ES-I3 (cell line): ENCODE data around the gene ESR2.

Experiments
- H3K36me3 ChIP-seq: 2 replicates; pipeline ENCODE4 v1.6.1; 2013; ENCODE audit warnings: mild to moderate bottlenecking, low read length, control low read depth, moderate library complexity; ENCODE audit not compliant: insufficient read depth
- H3K4me1 ChIP-seq: 2 replicates; pipeline ENCODE4 v1.6.1; 2013; ENCODE audit warnings: mild to moderate bottlenecking, control low read depth, low read length; ENCODE audit not compliant: insufficient read depth
- H3K9ac ChIP-seq: 2 replicates; pipeline ENCODE4 v1.6.1; 2013; ENCODE audit warnings: low read depth, mild to moderate bottlenecking, low read length, moderate library complexity
- H3K9me3 ChIP-seq: 2 replicates; pipeline ENCODE4 v1.6.1; 2013; ENCODE audit warnings: mild to moderate bottlenecking, low read length, moderate library complexity; ENCODE audit not compliant: control insufficient read depth, insufficient read depth

ESR2 gene

DNA sequence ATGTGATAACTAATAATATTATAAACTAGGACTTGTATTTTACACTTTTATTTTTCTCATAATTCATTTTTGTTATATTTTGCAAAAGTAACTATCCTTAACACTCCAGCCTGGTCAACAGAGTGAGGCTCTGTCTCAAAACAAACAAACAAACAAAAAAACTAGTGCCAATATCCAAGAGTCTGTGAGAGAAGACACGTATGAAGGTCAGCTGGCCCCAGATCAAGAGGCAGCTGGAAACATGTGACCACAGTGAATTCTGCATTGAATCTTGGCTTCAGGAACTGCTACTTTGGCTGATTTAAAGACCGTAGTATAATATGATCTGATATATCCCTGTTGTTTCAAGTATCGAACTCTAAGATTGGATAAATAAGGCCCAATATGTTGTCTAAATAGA, 47.0 kb downstream of the ESR2 start:
- no peaks in the 10 kb centered on the region for H3K4me1 ChIP-seq
- H3K9ac ChIP-seq = no peak overlapping the region
- no peaks in the 10 kb centered on the region for H3K9me3 ChIP-seq
- H3K36me3 ChIP-seq = no peaks in the 10 kb centered on the region

DNA sequence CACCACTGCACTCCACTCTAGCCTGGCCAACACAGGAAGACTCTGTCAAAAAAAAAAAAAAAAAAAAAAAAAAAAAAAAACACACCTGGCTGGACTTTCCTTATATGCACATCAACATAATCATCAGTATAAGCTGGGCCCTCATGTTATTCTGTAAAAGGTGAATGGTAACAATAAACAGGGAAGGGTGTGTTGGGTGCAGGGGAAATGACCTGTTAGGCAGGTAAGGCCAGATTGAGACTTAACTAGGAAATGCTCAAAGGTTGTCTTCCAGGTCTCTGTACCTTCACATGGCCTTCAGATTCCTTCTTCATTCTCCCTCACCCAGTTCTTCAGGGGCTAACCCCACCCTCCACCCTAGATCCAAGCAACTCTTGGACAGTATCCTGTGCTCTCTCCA, 47.5 kb downstream of the ESR2 start:
- Histone ChIP-seq H3K36me3 (no peaks in the 10 kb centered on the region), H3K9ac (no peak overlapping the region), H3K4me1 (no peaks in the 10 kb centered on the region), H3K9me3 (no peaks in the 10 kb centered on the region)

DNA sequence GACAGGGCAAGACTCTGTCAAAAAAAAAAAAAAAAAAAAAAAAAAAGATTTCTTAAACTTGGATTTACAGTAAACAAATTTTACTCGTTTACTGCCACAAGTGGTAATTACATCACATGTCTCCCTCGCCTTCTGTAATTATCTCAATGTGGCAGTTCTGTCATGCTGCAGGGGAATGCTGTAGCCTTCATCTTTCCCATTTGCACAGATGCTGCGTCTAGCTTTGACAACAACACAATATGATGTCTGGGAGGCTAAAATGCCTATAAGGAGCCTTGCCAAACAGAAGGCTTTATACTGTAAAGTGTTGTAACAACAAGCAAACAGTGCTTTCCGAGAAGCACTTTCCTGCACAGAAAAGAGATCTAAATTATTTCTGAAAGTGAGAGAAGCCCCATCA, 48.7 kb downstream of the ESR2 start:
- Histone ChIP-seq H3K4me1 (no peaks in the 10 kb centered on the region), H3K36me3 (no peaks in the 10 kb centered on the region), H3K9ac (no peak overlapping the region), H3K9me3 (no peaks in the 10 kb centered on the region)

DNA sequence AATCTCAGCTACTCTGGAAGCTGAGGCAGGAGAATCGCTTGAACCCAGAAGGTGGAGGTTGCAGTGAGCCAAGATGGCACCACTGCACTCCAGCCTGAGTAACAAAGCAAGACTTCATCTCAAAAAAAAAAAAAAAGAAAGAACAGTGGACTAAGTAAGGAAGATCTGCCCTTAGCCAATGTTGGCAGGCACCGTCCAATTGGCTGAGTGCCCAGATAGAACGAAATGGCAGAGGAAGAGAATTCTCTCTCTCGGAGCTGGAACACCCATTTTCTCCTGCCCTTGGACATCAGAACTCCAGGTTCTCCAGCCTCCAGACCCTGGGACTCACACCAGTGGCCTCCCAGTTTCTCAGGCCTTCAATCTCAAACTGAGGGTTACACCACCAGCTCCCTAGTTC, 49.9 kb downstream of the ESR2 start:
- Histone ChIP-seq H3K9me3 (no peaks in the 10 kb centered on the region), H3K4me1 (no peaks in the 10 kb centered on the region), H3K36me3 (no peaks in the 10 kb centered on the region), H3K9ac (no peak overlapping the region)

DNA sequence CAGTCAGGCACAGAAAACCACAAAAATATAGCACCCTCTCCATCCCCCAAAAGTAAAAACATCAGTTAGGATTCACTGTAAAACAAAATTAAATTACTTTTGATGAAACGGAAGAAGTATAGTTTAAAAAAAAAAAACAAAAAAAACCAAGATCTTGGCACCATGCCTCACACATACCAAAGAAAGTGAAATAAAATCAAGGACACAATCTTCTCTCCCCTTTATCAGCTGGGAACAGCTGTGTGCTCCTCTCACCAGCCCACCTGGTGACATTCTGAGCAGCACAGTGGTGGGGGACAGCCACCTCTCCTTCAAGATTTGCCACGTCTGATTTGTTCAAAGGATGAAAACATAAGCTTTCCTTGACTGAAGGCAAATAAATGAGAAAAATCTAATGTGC, 55.5 kb downstream of the ESR2 start:
- no peaks in the 10 kb centered on the region for H3K36me3 ChIP-seq
- H3K9ac ChIP-seq = no peak overlapping the region
- no peaks in the 10 kb centered on the region for H3K9me3 ChIP-seq
- no peaks in the 10 kb centered on the region for H3K4me1 ChIP-seq

DNA sequence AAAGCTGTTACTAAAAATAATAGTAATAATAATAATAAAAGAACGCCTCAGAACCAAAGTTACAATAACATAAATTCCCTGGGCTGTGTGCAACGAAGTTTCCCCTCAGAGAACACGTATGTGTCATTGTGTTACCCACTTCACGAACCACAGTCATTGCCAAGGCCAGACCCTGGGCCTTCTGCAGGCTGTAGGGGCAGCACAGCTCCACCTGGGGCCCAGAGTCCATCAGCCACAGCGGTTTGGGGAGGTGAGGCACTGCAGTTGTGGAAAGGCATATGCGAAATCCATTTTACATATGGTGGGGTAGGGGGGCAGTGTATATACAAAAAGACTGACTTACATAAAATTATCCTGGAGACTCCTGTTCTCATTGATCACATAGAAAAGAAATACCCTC, 56.1 kb downstream of the ESR2 start:
- no peaks in the 10 kb centered on the region for H3K4me1 ChIP-seq
- H3K36me3 ChIP-seq = no peaks in the 10 kb centered on the region
- H3K9ac ChIP-seq = no peak overlapping the region
- H3K9me3 ChIP-seq = no peaks in the 10 kb centered on the region

DNA sequence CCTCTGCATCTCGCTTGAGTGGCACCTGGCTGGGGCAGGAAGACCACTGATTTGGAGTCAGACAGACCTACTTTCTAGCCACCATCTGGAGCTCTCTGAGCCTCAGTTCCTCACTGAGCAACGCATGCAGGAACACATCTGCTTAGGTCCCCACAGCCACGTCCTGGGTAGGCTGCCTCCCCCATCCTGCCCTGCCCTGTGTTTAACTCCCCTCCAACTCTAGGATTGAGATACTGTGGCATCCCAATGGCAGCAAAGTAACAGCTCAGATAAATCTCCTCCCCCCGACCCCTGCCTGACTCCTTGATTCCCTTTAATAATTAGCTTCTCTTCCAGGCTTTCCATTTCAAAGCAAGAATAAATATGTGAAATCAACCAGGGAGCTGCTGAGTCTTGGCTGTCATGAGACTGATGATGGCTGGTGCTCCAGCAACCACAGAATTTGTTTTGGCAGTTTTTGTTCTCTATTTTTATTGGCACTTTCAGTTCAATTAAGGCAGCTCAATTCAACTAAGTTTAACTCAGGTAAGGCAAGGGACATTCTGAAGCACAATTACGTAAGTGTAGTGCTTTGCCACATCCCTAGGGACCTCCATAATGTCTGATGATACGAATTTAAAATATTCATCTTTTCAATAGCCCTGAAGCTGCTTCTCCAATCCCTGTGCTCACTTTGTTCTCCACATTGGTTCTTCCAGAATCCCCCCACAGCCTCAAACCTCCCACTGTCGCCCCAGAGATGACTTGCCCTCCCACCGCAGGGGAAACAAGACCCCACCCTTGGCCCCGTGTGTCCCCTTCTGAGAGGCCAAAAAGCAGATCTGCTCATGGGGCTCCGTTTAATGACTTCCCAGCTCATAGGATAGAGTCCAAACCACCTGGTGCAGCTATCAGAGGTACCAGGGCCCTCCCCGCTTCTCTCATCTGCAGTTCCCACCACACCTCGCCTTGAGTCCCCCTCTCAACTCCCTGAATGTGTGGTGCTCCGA, 58.2 kb downstream of the ESR2 start:
- no peaks in the 10 kb centered on the region for H3K36me3 ChIP-seq
- H3K9ac ChIP-seq = no peak overlapping the region
- H3K4me1 ChIP-seq = no peaks in the 10 kb centered on the region
- no peaks in the 10 kb centered on the region for H3K9me3 ChIP-seq

DNA sequence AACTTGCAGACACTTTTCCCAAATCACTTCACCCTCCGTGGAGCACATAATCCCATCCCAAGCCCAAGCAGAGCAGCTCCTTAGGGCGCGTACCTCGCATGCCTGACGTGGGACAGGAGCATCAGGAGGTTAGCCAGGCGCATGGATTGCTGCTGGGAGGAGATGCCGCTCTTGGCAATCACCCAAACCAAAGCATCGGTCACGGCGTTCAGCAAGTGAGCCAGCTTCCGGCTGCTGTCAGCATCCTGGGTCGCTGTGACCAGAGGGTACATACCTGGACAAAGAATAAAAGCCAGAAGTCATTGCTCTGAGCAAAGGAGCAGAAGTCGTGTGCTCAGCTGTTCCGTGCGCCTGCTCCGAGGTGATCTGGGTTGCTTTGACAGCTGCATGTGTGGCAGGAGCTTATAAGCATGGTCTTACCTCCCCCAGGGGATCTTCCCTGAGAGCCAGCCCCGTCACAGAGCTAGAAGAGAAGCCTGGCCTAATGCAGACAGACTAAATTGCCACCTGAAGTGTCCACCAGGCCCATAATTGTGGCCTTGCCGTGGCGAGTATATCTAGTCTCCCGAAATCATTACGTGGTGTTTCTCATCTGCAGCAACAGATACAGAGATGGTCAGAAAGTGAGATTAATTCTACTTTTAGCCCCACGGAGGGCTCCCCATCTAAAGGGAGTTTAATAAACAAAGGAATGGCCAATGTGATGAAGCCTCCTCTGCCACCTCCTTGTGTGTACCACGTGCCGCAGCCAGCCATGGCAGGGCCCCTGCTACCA, 59.1 kb downstream of the ESR2 start:
- Histone ChIP-seq H3K9me3 (no peaks in the 10 kb centered on the region), H3K36me3 (no peaks in the 10 kb centered on the region), H3K9ac (no peak overlapping the region), H3K4me1 (no peaks in the 10 kb centered on the region)

DNA sequence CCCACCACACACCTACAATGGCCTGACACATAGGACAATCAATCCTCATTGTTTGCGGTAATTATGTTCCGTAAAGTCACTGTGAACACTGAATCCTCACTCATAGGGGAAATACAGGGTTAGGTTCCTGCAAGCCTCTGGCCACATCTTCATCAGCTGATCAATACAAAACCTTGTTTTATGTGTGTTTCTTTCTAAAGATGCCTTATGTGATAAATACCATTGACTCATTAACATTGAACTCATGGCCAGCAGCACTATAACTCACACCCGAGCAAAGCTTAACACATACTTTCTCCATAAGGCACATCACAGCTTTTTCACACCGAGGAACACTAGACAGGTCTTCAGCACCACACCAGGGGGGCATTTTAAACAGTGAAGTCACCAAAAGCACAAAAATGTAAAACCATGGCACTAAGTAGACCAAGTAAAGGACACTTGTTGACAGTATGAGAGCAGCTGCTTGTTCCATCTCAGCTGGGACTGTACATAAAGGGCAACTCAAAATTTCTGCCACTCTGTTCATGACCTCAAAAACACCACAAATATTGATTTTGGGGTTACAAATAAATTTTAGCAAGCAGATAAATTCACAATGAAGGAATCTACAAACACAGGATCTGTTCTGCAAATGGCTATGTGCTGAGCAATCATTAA, 60.5 kb downstream of the ESR2 start:
- H3K4me1 ChIP-seq = no peaks in the 10 kb centered on the region
- no peaks in the 10 kb centered on the region for H3K9me3 ChIP-seq
- H3K9ac ChIP-seq = no peak overlapping the region
- H3K36me3 ChIP-seq = no peaks in the 10 kb centered on the region; the same call in 1 of the 2 replicates

DNA sequence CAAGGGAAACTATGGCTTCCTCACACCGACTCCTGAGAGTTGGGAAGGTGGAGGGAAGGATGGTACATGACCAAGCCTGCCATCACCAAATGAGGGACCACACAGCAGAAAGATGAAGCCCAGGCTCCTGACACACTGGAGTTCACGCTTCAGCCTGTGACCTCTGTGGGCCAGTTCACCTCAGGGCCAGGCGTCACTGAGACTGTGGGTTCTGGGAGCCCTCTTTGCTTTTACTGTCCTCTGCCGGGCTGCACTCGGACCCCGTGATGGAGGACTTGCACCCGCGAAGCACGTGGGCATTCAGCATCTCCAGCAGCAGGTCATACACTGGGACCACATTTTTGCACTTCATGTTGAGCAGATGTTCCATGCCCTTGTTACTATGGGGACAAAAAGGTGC, 61.2 kb downstream of the ESR2 start:
- Histone ChIP-seq H3K9ac (no peak overlapping the region), H3K36me3 (no peaks in the 10 kb centered on the region; the same call in 1 of the 2 replicates), H3K4me1 (no peaks in the 10 kb centered on the region), H3K9me3 (no peaks in the 10 kb centered on the region)

DNA sequence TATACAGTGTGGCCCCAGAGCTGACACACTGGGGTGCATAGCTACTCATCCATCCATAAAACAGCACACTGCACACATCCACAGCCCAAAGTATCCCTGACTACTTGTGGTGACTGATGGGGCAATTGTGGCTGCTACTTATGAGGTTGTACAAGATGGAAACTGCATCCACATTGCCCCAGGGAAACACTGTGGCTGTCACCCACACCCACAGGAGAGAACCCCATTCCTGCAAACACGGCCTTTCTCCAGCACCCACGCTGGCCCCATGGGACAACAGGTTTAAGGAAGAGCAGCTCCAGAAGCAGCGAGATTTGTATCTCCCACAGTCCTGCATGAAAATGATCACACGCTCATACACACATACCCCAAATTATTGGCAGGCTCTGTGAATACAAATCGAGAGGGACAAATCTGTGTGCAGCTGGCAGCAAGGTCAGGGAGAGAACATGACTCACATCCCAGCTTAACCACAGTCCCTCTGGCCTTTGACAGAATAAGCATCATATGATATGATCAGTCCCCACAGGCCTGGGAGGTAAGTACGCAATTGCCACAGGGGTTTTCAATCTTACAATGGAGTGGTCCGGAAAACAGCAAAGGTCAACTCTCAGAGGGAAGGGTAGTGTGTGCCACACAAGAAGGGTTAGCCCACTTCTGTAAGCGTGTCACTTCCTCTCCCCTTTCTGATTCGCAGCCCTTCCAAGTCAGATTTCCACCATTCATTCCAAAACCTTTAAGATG, 61.9 kb downstream of the ESR2 start:
- Histone ChIP-seq H3K36me3 (peaks cover 3% of the 10 kb centered on the region; the same call in 1 of the 2 replicates), H3K9ac (no peak overlapping the region), H3K4me1 (no peaks in the 10 kb centered on the region), H3K9me3 (no peaks in the 10 kb centered on the region)

DNA sequence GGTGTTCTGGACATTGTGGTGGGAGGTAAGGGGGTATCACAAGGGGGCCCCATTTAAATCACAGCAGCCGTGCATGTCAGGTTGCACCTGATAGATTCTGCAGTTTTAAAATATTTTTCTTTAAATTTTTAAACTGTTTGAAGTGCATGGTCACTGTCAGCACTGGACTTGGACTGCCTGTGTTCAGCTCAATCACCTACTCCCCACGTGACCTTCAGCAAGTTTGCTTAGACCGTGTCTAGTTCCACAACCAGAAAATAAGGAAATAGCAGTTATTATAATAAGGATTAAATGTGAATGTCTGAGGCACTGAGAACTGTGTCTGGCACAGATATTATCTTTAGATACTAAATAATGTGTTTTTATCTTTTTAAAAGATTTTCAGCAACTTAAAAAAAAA, 64.7 kb downstream of the ESR2 start:
- H3K9ac ChIP-seq = no peak overlapping the region
- H3K9me3 ChIP-seq = no peaks in the 10 kb centered on the region
- H3K36me3 ChIP-seq = peaks cover 3% of the 10 kb centered on the region; the same call in 1 of the 2 replicates
- no peaks in the 10 kb centered on the region for H3K4me1 ChIP-seq

DNA sequence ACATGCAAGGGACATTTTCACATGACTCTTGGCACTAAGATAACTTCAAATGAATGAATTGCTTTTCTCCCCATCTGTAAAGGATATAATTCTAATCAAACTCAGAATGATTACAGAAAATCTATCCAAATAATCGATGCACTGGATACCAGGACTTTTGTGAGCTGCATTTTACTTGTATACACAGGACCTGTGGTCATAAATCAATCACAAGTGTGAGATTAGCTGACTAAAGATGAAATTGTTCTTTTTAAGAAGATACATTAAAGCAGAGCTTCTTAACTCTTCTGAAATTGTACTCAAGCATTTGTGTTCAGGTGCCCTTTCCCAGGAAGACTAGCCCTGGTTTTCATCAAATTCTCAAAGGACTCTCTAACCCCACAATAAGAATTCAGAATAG, 66.3 kb downstream of the ESR2 start:
- Histone ChIP-seq H3K9me3 (no peaks in the 10 kb centered on the region), H3K4me1 (no peaks in the 10 kb centered on the region), H3K36me3 (peaks cover 7% of the 10 kb centered on the region; the same call in 1 of the 2 replicates), H3K9ac (no peak overlapping the region)
